HepG2 (cell line): ENCODE measurements around the gene IGLON5. TPM values are rescaled to one million over a fixed set of nuclear protein-coding genes. Genes with fewer than 3 reads are reported as not detected.

Source experiments
- EP300 ChIP-seq, 3 experiments: sonication (generic) in 1 of 3; formaldehyde crosslinking in 1 of 3; IDR thresholded peaks; 2 replicates each; pipeline versions ENCODE4 v1.5.1 to v1.6.1; 2011 to 2020; ENCODE audit warnings: low read depth in 2 of 3, low read length in 2 of 3, borderline replicate concordance in 1 of 3, improper control_type of control experiment in 1 of 3, mild to moderate bottlenecking in 1 of 3, missing genetic modification reagents in 1 of 3, moderate library complexity in 1 of 3
- HNF4G ChIP-seq, 2 experiments: sonication (generic) in 1 of 2; formaldehyde crosslinking in 1 of 2; IDR thresholded peaks; 2 replicates each; pipeline versions ENCODE4 v1.4.0 to v1.6.1; 2011 to 2020; ENCODE audit warnings: borderline replicate concordance in 2 of 2, low read depth in 2 of 2, mild to moderate bottlenecking in 2 of 2, low read length in 1 of 2, missing genetic modification reagents in 1 of 2, moderate library complexity in 1 of 2
- MIER2 ChIP-seq: IDR thresholded peaks from 2 replicates; pipeline ENCODE4 v1.6.1; 2016; ENCODE audit warnings: missing biosample characterization, missing genetic modification reagents
- SMAD3 ChIP-seq: sonication (generic); formaldehyde crosslinking; IDR thresholded peaks from 2 replicates; pipeline ENCODE4 v1.4.0; 2020; ENCODE audit warnings: missing genetic modification reagents
- SOX6 ChIP-seq, 2 experiments: fragments of 450-650 bp in 1 of 2; sonication (generic) in 1 of 2; formaldehyde crosslinking in 1 of 2; IDR thresholded peaks; 2 replicates each; pipeline versions ENCODE4 v1.4.0 to v1.6.1; 2017 to 2020; ENCODE audit warnings: antibody characterized with exemption in 1 of 2, mild to moderate bottlenecking in 1 of 2, missing genetic modification reagents in 1 of 2
- TBL1XR1 ChIP-seq: fragments of 150-350 bp; IDR thresholded peaks from 2 replicates; pipeline ENCODE4 v1.6.1; 2014; ENCODE audit warnings: borderline replicate concordance, low read length; ENCODE audit not compliant: partially characterized antibody
- ZNF160 ChIP-seq: sonication (generic); formaldehyde crosslinking; IDR thresholded peaks from 2 replicates; pipeline ENCODE4 v1.8.0; 2022; ENCODE audit warnings: mild to moderate bottlenecking, inconsistent platforms, missing genetic modification reagents
- ZNF431 ChIP-seq: sonication (generic); formaldehyde crosslinking; IDR thresholded peaks from 2 replicates; pipeline ENCODE4 v1.9.0; 2022; ENCODE audit warnings: missing genetic modification reagents, low read depth, mild to moderate bottlenecking, borderline replicate concordance
- ZNF605 ChIP-seq: sonication (generic); formaldehyde crosslinking; IDR thresholded peaks from 2 replicates; pipeline ENCODE4 v1.8.0; 2022; ENCODE audit warnings: mild to moderate bottlenecking, missing genetic modification reagents
- ZNF747 ChIP-seq: sonication (generic); formaldehyde crosslinking; IDR thresholded peaks from 2 replicates; pipeline ENCODE4 v1.8.1; 2023; ENCODE audit warnings: missing genetic modification reagents, mild to moderate bottlenecking, borderline replicate concordance
- ZNF816 ChIP-seq: sonication (generic); formaldehyde crosslinking; IDR thresholded peaks from 2 replicates; pipeline ENCODE4 v1.8.0; 2022; ENCODE audit warnings: missing genetic modification reagents, mild to moderate bottlenecking, borderline replicate concordance
- polyA plus RNA-seq, 8 experiments: library from polyadenylated mRNA; depleted of rRNA in 3 of 8; stranded (reverse) in 7 of 8; unstranded in 1 of 8; fragments of >200 nt; fragmentation: Illumina TruSeq in 4 of 8; extraction: Trizol in 4 of 8; gene quantifications; 2 replicates each; pipeline versions ENCODE4 v1.2.1 to v1.2.3, GENCODE V29; 2011 to 2016; ENCODE audit warnings: low read depth in 4 of 8, missing spikeins in 1 of 8, mixed read lengths in 1 of 8; ENCODE audit not compliant: insufficient read depth in 1 of 8
- total RNA-seq, 5 experiments: library from RNA; depleted of rRNA; stranded (reverse); fragments of >200 nt; fragmentation: Illumina TruSeq; extraction: Trizol; gene quantifications; 2 replicates each; pipeline ENCODE4 v1.2.3, GENCODE V29; 2016; ENCODE audit warnings: low read depth in 1 of 5
- TF ChIP-seq, protein P1 (sequence below): sonication (generic); formaldehyde crosslinking; IDR thresholded peaks from one replicate; pipeline ENCODE4 v1.5.1; 2020; ENCODE audit warnings: mild to moderate bottlenecking, missing genetic modification reagents; ENCODE audit errors: not compliant biosample characterization
- TF ChIP-seq, protein P2 (sequence below): sonication (generic); formaldehyde crosslinking; IDR thresholded peaks from 2 replicates; pipeline ENCODE4 v1.4.0; 2020; ENCODE audit warnings: missing genetic modification reagents
- TF ChIP-seq, protein P3 (sequence below): sonication (generic); formaldehyde crosslinking; IDR thresholded peaks from 2 replicates; pipeline ENCODE4 v1.9.0; 2022; ENCODE audit warnings: missing genetic modification reagents, mild to moderate bottlenecking, borderline replicate concordance

The IGLON5 gene
- total and polyA plus RNA-seq, 2 of the 13 experiments (the other 11 are each of a cell fraction or from before 2014, with no cell fraction given): 0.04 to 5.7 TPM

DNA sequence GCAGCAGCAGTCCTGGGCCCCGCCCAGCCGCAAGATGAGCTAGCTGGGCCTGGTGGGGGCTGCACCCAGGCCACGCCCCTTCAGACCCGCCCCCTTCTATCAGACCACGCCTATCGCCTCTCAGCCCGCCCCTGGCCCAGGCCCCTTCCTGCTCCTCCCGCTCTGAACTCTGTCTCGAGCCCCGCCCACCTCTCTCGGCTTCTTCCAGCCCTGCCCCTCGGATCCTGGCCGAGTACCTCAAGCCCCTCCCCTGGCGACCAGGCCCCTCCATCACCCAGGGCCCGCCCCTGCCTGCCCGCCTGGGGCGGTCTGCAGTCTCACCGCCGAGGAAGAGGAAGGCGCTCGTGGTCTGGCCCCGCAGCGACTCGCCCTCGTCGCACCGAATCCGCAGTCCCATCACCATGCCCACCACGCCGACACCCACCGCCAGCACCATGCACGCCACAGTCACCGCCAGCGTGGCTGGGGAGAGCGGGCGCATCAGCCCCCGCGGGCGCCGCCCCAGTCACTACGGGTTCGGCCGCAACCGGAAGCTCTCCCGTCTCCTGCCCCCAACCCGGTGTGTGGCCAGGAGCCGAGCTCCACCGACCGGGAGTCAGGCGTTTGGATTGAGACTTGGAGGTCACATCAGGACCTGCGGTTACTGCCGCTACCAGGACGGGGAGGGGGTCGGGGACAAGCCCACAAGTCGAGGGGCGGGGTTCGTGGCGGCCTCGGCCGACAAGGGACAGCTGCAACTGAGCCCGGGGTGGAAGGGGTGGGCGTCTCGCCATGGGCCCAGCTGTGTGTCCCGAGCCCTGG is 56.3 kb downstream of the IGLON5 start (continued):
- TF ChIP-seq TBL1XR1 (no peak), ZNF747 (CRISPR knock-in tag) (0 out of 2 replicates have a peak, but pooled peaks have one; percentile 81), ZNF431 (peak; percentile 77; the same call in 1 of the 2 replicates), ZNF605 (CRISPR knock-in tag) (no peak), MIER2 (peak; percentile 54; the same call in 1 of the 2 replicates), SOX6 (IDR thresholded peaks at IDR 0.05) (no peak), SOX6 (CRISPR knock-in tag; IDR thresholded peaks at IDR 0.05) (peak; percentile 72), ZNF816 (CRISPR knock-in tag) (no peak), SMAD3 (CRISPR knock-in tag) (no peak), ZNF160 (CRISPR knock-in tag) (peak; percentile 52; the same call in 1 of the 2 replicates), HNF4G (IDR thresholded peaks at IDR 0.05; ENCODE audit: borderline replicate concordance, low read depth, low read length) (no peak), HNF4G (CRISPR knock-in tag; IDR thresholded peaks at IDR 0.05; ENCODE audit: borderline replicate concordance, low read depth) (peak; percentile 27; the same call in 1 of the 2 replicates), EP300 (IDR thresholded peaks at IDR 0.05; ENCODE audit: low read depth in 2 of 2, low read length in 2 of 2) (no peak), EP300 (CRISPR knock-in tag; IDR thresholded peaks at IDR 0.05; ENCODE audit: borderline replicate concordance) (peak; percentile 22; the same call in 1 of the 2 replicates)
- TF ChIP-seq, protein P1, sequence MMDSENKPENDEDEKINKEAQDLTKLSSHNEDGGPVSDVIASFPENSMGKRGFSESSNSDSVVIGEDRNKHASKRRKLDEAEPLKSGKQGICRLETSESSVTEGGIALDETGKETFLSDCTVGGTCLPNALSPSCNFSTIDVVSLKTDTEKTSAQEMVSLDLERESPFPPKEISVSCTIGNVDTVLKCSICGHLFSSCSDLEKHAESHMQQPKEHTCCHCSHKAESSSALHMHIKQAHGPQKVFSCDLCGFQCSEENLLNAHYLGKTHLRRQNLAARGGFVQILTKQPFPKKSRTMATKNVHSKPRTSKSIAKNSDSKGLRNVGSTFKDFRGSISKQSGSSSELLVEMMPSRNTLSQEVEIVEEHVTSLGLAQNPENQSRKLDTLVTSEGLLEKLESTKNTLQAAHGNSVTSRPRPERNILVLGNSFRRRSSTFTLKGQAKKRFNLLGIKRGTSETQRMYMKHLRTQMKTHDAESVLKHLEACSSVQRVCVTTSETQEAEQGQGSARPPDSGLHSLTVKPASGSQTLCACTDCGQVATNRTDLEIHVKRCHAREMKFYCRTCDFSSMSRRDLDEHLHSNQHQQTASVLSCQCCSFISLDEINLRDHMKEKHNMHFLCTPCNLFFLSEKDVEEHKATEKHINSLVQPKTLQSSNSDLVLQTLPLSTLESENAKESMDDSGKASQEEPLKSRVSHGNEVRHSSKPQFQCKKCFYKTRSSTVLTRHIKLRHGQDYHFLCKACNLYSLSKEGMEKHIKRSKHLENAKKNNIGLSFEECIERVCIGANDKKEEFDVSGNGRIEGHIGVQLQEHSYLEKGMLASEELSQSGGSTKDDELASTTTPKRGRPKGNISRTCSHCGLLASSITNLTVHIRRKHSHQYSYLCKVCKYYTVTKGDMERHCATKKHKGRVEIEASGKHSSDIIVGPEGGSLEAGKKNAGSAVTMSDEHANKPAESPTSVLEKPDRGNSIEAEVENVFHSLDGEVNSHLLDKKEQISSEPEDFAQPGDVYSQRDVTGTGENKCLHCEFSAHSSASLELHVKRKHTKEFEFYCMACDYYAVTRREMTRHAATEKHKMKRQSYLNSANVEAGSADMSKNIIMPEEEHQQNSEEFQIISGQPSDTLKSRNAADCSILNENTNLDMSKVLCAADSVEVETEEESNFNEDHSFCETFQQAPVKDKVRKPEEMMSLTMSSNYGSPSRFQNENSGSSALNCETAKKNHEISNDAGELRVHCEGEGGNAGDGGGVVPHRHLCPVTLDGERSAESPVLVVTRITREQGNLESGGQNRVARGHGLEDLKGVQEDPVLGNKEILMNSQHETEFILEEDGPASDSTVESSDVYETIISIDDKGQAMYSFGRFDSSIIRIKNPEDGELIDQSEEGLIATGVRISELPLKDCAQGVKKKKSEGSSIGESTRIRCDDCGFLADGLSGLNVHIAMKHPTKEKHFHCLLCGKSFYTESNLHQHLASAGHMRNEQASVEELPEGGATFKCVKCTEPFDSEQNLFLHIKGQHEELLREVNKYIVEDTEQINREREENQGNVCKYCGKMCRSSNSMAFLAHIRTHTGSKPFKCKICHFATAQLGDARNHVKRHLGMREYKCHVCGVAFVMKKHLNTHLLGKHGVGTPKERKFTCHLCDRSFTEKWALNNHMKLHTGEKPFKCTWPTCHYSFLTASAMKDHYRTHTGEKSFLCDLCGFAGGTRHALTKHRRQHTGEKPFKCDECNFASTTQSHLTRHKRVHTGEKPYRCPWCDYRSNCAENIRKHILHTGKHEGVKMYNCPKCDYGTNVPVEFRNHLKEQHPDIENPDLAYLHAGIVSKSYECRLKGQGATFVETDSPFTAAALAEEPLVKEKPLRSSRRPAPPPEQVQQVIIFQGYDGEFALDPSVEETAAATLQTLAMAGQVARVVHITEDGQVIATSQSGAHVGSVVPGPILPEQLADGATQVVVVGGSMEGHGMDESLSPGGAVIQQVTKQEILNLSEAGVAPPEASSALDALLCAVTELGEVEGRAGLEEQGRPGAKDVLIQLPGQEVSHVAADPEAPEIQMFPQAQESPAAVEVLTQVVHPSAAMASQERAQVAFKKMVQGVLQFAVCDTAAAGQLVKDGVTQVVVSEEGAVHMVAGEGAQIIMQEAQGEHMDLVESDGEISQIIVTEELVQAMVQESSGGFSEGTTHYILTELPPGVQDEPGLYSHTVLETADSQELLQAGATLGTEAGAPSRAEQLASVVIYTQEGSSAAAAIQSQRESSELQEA: peak; percentile 91
- TF ChIP-seq, protein P2, sequence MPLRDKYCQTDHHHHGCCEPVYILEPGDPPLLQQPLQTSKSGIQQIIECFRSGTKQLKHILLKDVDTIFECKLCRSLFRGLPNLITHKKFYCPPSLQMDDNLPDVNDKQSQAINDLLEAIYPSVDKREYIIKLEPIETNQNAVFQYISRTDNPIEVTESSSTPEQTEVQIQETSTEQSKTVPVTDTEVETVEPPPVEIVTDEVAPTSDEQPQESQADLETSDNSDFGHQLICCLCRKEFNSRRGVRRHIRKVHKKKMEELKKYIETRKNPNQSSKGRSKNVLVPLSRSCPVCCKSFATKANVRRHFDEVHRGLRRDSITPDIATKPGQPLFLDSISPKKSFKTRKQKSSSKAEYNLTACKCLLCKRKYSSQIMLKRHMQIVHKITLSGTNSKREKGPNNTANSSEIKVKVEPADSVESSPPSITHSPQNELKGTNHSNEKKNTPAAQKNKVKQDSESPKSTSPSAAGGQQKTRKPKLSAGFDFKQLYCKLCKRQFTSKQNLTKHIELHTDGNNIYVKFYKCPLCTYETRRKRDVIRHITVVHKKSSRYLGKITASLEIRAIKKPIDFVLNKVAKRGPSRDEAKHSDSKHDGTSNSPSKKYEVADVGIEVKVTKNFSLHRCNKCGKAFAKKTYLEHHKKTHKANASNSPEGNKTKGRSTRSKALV (CRISPR knock-in tag): peak; percentile 21; the same call in 1 of the 2 replicates
- TF ChIP-seq, protein P3, sequence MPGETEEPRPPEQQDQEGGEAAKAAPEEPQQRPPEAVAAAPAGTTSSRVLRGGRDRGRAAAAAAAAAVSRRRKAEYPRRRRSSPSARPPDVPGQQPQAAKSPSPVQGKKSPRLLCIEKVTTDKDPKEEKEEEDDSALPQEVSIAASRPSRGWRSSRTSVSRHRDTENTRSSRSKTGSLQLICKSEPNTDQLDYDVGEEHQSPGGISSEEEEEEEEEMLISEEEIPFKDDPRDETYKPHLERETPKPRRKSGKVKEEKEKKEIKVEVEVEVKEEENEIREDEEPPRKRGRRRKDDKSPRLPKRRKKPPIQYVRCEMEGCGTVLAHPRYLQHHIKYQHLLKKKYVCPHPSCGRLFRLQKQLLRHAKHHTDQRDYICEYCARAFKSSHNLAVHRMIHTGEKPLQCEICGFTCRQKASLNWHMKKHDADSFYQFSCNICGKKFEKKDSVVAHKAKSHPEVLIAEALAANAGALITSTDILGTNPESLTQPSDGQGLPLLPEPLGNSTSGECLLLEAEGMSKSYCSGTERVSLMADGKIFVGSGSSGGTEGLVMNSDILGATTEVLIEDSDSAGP (CRISPR knock-in tag): peak; percentile 88
